GM10266 (cell line): Measurements from ENCODE around the gene LAMC2.

Source experiments
- DNase-seq: peaks from one replicate; pipeline ENCODE4 v3.0.0; 2012; ENCODE audit errors: extremely low spot score
- TF ChIP-seq, protein P1 (sequence below): IDR thresholded peaks from 2 replicates; pipeline ENCODE4 v1.5.1; 2012; ENCODE audit warnings: mild to moderate bottlenecking, low read depth; ENCODE audit not compliant: control insufficient read depth, insufficient read depth; ENCODE audit errors: missing control alignments

Gene LAMC2

DNA sequence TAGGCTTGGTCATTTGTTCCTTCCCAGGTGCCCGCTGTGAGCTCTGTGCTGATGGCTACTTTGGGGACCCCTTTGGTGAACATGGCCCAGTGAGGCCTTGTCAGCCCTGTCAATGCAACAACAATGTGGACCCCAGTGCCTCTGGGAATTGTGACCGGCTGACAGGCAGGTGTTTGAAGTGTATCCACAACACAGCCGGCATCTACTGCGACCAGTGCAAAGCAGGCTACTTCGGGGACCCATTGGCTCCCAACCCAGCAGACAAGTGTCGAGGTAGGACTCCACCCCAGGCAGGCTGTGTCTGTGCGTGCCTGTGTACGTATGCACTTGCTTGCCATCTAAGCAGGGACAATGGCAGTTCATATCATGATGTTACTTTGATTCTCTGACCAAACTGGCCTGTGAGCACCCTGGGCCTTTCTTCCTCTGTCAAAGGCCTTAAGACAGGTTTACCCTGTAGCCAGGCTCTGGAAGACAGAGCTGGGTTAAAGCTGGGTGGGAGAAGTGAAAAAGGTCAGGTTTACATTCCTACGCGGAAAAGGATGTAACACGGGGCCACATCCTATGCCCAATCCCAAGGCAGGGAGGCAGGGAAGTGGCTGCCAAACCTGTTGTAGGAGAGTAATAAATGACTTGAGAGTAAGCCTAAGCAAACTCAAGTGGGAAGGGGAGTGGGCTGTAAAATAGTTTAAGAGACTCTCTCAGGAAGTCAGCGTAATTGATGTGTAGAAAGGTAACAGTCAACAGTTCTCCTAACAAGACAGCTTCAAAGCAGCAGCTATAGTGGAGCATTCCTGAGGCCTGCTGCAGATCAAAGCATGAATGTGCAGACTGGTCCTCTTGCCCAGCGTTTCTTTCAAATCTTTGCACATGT is 42.5 kb downstream of the LAMC2 start:
- TF ChIP-seq, protein P1, sequence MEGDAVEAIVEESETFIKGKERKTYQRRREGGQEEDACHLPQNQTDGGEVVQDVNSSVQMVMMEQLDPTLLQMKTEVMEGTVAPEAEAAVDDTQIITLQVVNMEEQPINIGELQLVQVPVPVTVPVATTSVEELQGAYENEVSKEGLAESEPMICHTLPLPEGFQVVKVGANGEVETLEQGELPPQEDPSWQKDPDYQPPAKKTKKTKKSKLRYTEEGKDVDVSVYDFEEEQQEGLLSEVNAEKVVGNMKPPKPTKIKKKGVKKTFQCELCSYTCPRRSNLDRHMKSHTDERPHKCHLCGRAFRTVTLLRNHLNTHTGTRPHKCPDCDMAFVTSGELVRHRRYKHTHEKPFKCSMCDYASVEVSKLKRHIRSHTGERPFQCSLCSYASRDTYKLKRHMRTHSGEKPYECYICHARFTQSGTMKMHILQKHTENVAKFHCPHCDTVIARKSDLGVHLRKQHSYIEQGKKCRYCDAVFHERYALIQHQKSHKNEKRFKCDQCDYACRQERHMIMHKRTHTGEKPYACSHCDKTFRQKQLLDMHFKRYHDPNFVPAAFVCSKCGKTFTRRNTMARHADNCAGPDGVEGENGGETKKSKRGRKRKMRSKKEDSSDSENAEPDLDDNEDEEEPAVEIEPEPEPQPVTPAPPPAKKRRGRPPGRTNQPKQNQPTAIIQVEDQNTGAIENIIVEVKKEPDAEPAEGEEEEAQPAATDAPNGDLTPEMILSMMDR = no peak
- no peak for DNase-seq

DNA sequence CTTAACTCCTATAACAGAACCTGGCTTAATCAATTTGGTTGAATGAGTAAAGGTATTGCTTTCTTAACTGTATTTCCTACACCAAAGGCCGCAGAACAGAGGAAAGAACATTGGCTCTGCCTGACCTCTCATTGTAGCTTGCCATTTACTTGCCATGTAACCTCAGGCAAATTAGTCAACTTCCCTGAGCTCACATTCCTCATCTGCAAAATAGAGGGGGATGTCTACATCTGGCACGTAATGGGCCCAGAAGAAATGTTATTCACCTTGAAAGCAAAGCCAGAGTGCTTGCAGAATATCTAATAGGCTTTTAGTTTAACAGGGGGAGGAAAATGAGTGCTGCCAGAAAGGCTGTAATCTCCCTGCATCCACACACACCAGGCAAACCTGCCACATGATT is 44.3 kb downstream of the LAMC2 start:
- no peak for DNase-seq

DNA sequence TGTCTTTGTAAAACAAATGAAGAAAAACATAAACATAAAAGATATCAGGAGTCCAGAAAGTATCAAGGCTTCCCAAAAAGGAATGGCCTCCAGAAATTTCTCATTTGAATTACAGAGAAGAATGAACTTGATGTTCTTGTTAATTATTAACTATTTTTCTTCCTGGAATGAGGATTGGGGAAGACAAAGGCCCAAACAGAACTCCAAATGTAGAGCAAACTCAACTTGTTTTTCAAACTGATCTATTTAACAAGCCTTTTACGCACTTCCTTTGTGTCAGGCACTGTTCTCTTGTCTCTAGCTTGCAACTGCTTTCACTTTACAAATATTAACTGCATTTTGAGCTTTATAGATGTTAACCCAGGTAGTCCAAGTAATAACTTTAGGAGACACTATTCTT is 45.5 kb downstream of the LAMC2 start:
- DNase-seq = no peak
- TF ChIP-seq, protein P1 = no peak

More for the DNA sequence above, 44.3 kb downstream of the LAMC2 start:
- TF ChIP-seq, protein P1 = no peak

DNA sequence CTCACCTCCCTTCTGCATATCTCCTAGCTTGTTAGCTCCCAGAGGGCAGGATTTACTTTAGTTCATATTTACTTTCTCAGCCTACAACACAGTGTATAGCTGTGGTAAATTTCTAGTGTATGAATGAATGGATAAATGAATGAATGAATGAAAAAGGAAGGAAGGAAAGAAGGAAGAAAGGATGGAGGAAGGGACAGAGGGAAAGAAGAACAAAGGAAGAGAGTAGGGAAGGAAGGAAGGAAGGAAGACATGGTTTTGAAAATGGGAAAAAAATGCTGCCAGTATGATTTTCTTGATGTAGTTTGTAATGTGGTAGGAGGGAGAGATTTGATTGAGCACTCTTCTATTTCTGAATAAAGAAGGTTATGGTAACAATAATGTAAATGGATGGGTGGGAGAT is 47.0 kb downstream of the LAMC2 start:
- DNase-seq = no peak
- TF ChIP-seq, protein P1 = no peak

DNA sequence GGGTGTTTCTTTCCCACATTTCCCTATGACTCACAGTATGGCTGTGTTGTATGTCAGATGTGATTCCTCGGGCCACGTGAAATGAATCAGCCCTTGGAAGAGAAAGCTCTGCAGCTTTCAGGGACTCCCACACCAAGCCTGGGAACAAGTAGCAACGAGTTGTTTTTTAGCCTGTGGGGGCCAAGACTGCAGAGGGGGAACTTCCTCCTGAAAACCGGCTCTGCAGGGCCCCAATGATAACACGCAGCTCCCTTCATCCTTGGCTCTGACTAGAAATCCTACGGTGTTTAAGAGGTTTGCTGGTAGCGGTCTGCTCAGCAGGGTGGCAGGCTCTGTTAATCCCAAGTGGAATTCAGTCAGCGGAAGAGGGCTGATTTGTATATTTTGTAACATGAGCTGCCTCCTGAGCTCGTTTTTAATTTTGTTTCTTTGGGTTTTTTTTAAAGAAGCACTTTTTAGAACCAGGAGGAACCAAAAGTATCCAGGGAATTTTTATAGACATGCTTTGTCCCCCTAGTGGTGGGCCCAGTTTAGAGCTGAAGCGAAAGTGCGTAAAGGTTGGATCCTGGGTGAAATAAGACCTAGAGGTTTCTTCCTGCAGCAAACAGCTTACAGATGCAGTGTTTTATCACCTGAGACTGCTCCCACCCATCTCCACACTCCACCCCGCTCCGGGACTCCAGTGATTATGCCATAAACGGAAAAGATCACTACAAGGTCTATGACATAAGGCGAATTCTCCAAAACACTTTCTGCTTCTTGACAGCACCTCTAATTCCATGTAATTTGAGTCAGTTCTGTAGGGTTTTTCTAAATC is 48.8 kb downstream of the LAMC2 start:
- no peak for DNase-seq
- TF ChIP-seq, protein P1 = peak; percentile 51

DNA sequence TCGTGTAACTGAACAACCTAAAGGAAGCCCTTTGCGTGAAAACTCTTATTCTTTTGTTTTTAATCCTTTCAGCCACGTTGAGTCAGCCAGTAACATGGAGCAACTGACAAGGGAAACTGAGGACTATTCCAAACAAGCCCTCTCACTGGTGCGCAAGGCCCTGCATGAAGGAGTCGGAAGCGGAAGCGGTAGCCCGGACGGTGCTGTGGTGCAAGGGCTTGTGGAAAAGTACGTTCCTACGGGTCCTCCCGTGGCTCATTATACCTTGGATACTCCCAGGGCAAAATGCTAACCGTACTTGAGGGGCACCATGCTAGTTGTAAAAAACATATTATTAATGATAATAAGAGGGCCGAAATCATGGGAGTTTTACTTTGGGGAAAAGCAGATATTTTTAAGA is 49.4 kb downstream of the LAMC2 start:
- DNase-seq = no peak

More for the DNA sequence above, 49.4 kb downstream of the LAMC2 start:
- TF ChIP-seq, protein P1 = no peak
